ENCODE results near the gene ARID1B.

ARID1B gene

GRCh38 chr6:157207521-157208076 is 430.4 kb downstream of the ARID1B start:
- H3K36me3 ChIP-seq (ENCODE audit: control insufficient read depth, insufficient read depth, low read length) = peaks cover 38% of the 10 kb centered on the region

DNA sequence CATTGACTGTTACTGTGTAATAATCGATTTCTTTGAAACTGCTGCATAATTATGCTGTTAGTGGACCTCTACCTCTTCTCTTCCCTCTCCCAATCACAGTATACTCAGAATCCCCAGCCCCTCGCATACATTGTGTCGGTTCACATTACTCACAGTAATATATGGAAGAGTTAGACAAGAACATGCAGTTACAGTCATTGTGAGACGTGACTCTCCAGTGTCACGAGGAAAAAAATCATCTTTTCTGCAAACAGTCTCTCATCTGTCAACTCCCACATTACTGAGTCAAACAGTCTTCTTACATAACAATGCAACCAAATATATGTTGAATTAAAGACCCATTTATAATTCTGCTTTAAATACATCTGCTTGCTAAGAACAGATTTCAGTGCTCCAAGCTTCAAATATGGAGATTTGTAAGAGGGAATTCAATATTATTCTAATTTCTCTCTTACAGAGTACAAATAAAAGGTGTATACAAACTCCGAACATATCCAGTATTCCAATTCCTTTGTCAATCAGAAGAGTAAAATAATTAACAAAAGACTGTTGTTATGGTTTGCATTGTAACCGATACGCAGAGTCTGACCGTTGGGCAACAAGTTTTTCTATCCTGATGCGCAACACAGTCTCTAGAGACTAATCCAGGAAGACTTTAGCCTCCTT is 432.8 kb downstream of the ARID1B start:
- no peaks in the 10 kb centered on the region for H3K27me3 ChIP-seq (replicated peaks; ENCODE audit: control insufficient read depth, insufficient read depth, low read length, poor library complexity, severe bottlenecking)
- no peak overlapping the region for H3K27ac ChIP-seq (ENCODE audit: insufficient read depth, low read length, poor library complexity, severe bottlenecking)
- H3K4me1 ChIP-seq (ENCODE audit: control insufficient read depth, insufficient read depth, low read length, poor library complexity, severe bottlenecking) = no peaks in the 10 kb centered on the region
- H3K9me3 ChIP-seq (ENCODE audit: control insufficient read depth, low read length) = no peaks in the 10 kb centered on the region
- no peak for DNase-seq
- peaks cover 21% of the 10 kb centered on the region for H3K36me3 ChIP-seq (ENCODE audit: control insufficient read depth, insufficient read depth, low read length)
- no peak overlapping the region for H3K4me3 ChIP-seq (ENCODE audit: insufficient read depth, low read depth, low read length, poor library complexity, severe bottlenecking)

More at GRCh38 chr6:157207521-157208076, 430.4 kb downstream of the ARID1B start:
- no peak overlapping the region for H3K4me3 ChIP-seq (ENCODE audit: insufficient read depth, low read depth, low read length, poor library complexity, severe bottlenecking)
- DNase-seq = no peak
- H3K9me3 ChIP-seq (ENCODE audit: control insufficient read depth, low read length) = no peaks in the 10 kb centered on the region
- no peak overlapping the region for H3K27ac ChIP-seq (ENCODE audit: insufficient read depth, low read length, poor library complexity, severe bottlenecking)
- H3K4me1 ChIP-seq (ENCODE audit: control insufficient read depth, insufficient read depth, low read length, poor library complexity, severe bottlenecking) = no peaks in the 10 kb centered on the region
- no peaks in the 10 kb centered on the region for H3K27me3 ChIP-seq (replicated peaks; ENCODE audit: control insufficient read depth, insufficient read depth, low read length, poor library complexity, severe bottlenecking)

GRCh38 chr6:157210954-157211353 is 433.8 kb downstream of the ARID1B start:
- H3K4me1 ChIP-seq (ENCODE audit: control insufficient read depth, insufficient read depth, low read length, poor library complexity, severe bottlenecking) = no peaks in the 10 kb centered on the region
- no peak overlapping the region for H3K27ac ChIP-seq (ENCODE audit: insufficient read depth, low read length, poor library complexity, severe bottlenecking)
- no peaks in the 10 kb centered on the region for H3K27me3 ChIP-seq (replicated peaks; ENCODE audit: control insufficient read depth, insufficient read depth, low read length, poor library complexity, severe bottlenecking)
- H3K4me3 ChIP-seq (ENCODE audit: insufficient read depth, low read depth, low read length, poor library complexity, severe bottlenecking) = no peak overlapping the region
- H3K36me3 ChIP-seq (ENCODE audit: control insufficient read depth, insufficient read depth, low read length) = peaks cover 15% of the 10 kb centered on the region
- no peaks in the 10 kb centered on the region for H3K9me3 ChIP-seq (ENCODE audit: control insufficient read depth, low read length)
- no peak for DNase-seq

DNA sequence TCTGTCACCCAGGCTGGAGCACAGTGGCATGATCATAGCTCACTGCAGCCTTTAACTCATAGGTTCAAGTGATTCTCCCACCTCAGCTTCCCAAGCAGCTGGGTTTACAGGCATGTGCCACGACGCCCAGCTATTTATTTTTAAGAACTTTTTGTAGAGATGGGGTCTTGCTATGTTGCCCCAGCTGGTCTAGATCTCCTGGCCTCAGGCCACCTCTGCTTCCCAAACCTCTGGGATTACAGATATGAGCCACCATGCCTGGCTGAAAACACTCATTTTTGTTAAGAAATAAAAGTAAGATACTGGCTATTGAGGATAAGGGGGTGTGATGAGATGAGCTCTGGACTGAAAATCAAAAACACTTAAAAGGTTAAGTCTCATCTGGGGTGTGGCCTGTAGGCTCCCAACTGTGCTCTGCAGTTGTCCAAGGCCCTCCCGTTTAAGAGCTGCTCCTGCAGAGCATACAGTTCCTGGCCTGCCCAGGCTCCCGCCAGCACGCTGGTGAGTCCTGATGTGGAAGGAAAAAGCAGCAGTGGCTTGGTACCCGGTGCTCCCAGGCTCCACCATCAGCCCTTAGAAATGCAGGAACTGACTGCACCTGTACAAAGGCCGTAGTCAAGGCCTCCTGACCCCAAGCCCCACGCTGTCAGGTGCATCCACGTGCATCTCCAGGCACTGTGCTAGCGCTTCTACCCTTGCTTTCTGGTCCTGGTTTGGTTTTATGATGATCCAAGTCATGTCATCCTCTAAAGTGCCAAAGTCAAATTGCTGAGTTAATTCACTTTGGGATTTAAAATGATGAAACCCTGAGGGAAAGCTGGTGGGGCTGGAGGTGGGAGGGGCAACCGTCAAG is 434.7 kb downstream of the ARID1B start:
- DNase-seq = no peak
- H3K4me3 ChIP-seq (ENCODE audit: insufficient read depth, low read depth, low read length, poor library complexity, severe bottlenecking) = no peak overlapping the region
- peaks cover 6% of the 10 kb centered on the region for H3K36me3 ChIP-seq (ENCODE audit: control insufficient read depth, insufficient read depth, low read length)
- H3K27me3 ChIP-seq (replicated peaks; ENCODE audit: control insufficient read depth, insufficient read depth, low read length, poor library complexity, severe bottlenecking) = no peaks in the 10 kb centered on the region
- H3K4me1 ChIP-seq (ENCODE audit: control insufficient read depth, insufficient read depth, low read length, poor library complexity, severe bottlenecking) = no peaks in the 10 kb centered on the region
- no peaks in the 10 kb centered on the region for H3K9me3 ChIP-seq (ENCODE audit: control insufficient read depth, low read length)
- no peak overlapping the region for H3K27ac ChIP-seq (ENCODE audit: insufficient read depth, low read length, poor library complexity, severe bottlenecking)

DNA sequence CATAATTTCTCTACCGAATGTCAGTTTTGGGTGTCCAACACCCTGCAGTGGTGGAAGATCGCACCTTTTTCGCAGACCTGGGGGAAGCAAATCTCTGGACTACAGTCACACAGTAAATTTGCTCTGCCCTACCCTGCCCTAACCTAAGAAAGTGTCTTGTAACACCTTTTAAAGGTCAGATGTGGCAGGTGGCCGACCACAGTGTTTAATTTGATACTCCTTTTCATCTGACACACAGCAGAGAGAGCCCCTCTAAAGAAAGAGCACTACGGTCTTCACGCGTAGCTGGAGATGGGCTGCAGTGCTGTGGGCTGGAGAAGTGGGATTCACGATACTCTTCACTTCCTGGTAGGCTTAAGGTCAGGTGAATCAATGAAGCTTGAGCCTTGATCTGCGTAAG is 436.2 kb downstream of the ARID1B start:
- Histone ChIP-seq H3K9me3 (ENCODE audit: control insufficient read depth, low read length) (no peaks in the 10 kb centered on the region), H3K27me3 (replicated peaks; ENCODE audit: control insufficient read depth, insufficient read depth, low read length, poor library complexity, severe bottlenecking) (no peaks in the 10 kb centered on the region), H3K4me3 (ENCODE audit: insufficient read depth, low read depth, low read length, poor library complexity, severe bottlenecking) (no peak overlapping the region), H3K27ac (ENCODE audit: insufficient read depth, low read length, poor library complexity, severe bottlenecking) (no peak overlapping the region), H3K4me1 (ENCODE audit: control insufficient read depth, insufficient read depth, low read length, poor library complexity, severe bottlenecking) (no peaks in the 10 kb centered on the region), H3K36me3 (ENCODE audit: control insufficient read depth, insufficient read depth, low read length) (no peaks in the 10 kb centered on the region)
- no peak for DNase-seq

- Histone ChIP-seq H3K9me3 (ENCODE audit: control insufficient read depth, low read length) (no peaks in the 10 kb centered on the region), H3K4me3 (ENCODE audit: insufficient read depth, low read depth, low read length, poor library complexity, severe bottlenecking) (no peak overlapping the region), H3K4me1 (ENCODE audit: control insufficient read depth, insufficient read depth, low read length, poor library complexity, severe bottlenecking) (no peaks in the 10 kb centered on the region), H3K27me3 (replicated peaks; ENCODE audit: control insufficient read depth, insufficient read depth, low read length, poor library complexity, severe bottlenecking) (no peaks in the 10 kb centered on the region), H3K36me3 (ENCODE audit: control insufficient read depth, insufficient read depth, low read length) (no peaks in the 10 kb centered on the region), H3K27ac (ENCODE audit: insufficient read depth, low read length, poor library complexity, severe bottlenecking) (no peak overlapping the region)
- no peak for DNase-seq
Observed at GRCh38 chr6:157213907-157214565, 436.9 kb downstream of the ARID1B start.

DNA sequence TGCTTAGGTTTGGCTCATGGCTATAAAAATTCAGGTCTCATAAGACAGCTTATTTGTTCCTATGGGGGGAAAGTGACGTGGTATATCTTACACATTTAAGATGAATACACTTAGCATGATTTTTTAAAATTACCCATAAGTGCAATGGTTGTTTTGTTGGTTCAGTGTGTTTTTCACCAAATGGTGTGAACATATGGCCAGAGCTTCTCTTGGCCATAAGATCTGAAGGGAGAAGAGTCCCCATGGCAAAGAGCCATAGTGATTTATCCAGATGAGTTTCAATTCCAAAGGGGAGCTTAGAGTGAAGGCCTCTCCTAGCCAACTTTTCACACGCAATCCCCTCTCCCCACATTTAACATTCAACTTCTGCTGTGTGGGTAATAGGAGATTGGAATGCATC is 438.5 kb downstream of the ARID1B start:
- Histone ChIP-seq H3K9me3 (ENCODE audit: control insufficient read depth, low read length) (no peaks in the 10 kb centered on the region), H3K4me1 (ENCODE audit: control insufficient read depth, insufficient read depth, low read length, poor library complexity, severe bottlenecking) (peaks cover 3% of the 10 kb centered on the region), H3K36me3 (ENCODE audit: control insufficient read depth, insufficient read depth, low read length) (no peaks in the 10 kb centered on the region), H3K27ac (ENCODE audit: insufficient read depth, low read length, poor library complexity, severe bottlenecking) (no peak overlapping the region), H3K4me3 (ENCODE audit: insufficient read depth, low read depth, low read length, poor library complexity, severe bottlenecking) (no peak overlapping the region), H3K27me3 (replicated peaks; ENCODE audit: control insufficient read depth, insufficient read depth, low read length, poor library complexity, severe bottlenecking) (no peaks in the 10 kb centered on the region)
- DNase-seq = no peak

GRCh38 chr6:157216570-157216969 is 439.4 kb downstream of the ARID1B start:
- Histone ChIP-seq H3K4me3 (ENCODE audit: insufficient read depth, low read depth, low read length, poor library complexity, severe bottlenecking) (no peak overlapping the region), H3K4me1 (ENCODE audit: control insufficient read depth, insufficient read depth, low read length, poor library complexity, severe bottlenecking) (peaks cover 5% of the 10 kb centered on the region), H3K36me3 (ENCODE audit: control insufficient read depth, insufficient read depth, low read length) (no peaks in the 10 kb centered on the region), H3K27ac (ENCODE audit: insufficient read depth, low read length, poor library complexity, severe bottlenecking) (no peak overlapping the region), H3K27me3 (replicated peaks; ENCODE audit: control insufficient read depth, insufficient read depth, low read length, poor library complexity, severe bottlenecking) (no peaks in the 10 kb centered on the region), H3K9me3 (ENCODE audit: control insufficient read depth, low read length) (no peaks in the 10 kb centered on the region)
- no peak for DNase-seq

DNA sequence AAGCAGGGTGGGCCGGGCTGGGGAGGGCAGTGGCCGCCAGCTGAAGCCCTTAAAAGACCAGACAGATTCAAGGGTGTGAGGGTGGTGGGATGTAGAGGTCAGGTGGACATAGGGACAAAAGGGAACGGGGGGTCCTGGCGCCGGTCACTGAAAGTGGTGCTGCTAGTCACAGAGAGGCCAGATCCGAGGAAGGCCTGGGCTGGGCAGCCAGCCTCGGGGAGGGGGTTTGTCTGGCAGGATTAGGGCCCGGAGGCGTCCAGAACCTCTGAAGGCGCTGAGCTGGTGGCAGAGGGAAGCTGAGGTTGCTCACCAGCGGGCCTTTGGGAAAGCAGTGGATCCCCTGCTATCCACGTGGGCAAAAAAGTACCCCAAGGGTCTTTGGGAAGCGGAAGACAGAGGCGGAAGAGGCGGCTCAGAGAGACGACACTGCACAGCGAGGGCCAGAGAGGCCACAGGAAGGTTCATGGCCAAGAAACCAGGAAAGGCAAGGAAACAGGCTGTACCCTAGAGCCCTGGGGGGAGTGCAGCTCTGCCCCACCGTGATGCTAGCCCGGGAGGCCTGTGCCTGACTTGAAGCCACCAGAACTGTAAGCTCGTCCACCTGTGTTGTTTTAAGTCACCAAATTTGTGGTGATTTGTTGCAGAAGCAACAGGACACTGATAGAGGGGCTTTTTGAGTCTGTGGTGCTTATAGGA is 440.2 kb downstream of the ARID1B start:
- no peaks in the 10 kb centered on the region for H3K9me3 ChIP-seq (ENCODE audit: control insufficient read depth, low read length)
- H3K27ac ChIP-seq (ENCODE audit: insufficient read depth, low read length, poor library complexity, severe bottlenecking) = no peak overlapping the region
- no peak for DNase-seq
- peaks cover 12% of the 10 kb centered on the region for H3K4me1 ChIP-seq (ENCODE audit: control insufficient read depth, insufficient read depth, low read length, poor library complexity, severe bottlenecking)
- H3K36me3 ChIP-seq (ENCODE audit: control insufficient read depth, insufficient read depth, low read length) = no peaks in the 10 kb centered on the region
- H3K27me3 ChIP-seq (replicated peaks; ENCODE audit: control insufficient read depth, insufficient read depth, low read length, poor library complexity, severe bottlenecking) = no peaks in the 10 kb centered on the region
- no peak overlapping the region for H3K4me3 ChIP-seq (ENCODE audit: insufficient read depth, low read depth, low read length, poor library complexity, severe bottlenecking)
